ENCODE results near the gene POLR2H. TPM values are rescaled to one million over a fixed set of nuclear protein-coding genes. Genes with fewer than 3 reads are reported as not detected.
A peak's percentile ranks its signal among the peaks of the same experiment; 100 is the strongest.

POLR2H gene
- total and polyA plus RNA-seq, 10 of the 15 experiments (the other 5 are each of a cell fraction or from before 2014, with no cell fraction given), result 74.2 to 357 (median 143) TPM

DNA sequence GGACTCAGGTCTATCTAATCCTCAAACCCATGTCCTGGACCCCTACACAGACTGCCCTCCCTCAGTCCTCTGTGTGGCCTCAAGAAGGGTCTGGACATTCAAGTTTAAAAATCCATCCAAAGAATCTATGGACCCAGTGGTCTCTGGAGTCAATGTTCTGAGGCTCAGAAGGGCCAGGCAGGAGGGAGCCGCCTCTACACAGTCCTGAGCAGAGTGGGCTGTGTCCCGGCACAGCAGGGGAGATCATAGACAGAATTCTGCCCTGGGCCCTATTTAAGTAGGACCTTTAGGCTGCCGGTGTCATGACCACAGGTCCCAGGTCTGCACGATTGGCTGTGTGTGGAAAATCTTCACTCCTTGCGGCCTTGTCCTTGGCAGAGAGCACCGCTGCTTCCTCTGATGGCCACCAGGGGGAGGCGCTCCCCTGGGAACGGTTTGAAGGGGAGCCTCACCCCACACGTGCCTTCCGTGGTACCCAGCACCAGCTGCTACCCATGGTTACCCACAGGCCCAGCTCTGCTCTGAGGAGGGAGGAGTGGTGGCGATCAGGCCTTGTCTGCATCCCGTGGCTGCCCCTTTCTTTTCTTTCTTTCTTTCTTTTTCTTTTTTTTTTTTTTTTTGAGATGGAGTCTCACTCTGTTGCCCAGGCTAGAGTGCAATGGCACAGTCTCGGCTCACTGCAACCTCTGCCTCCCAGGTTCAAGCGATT, 56.3 kb downstream of the POLR2H start (continued):
- TF ChIP-seq, protein P1, sequence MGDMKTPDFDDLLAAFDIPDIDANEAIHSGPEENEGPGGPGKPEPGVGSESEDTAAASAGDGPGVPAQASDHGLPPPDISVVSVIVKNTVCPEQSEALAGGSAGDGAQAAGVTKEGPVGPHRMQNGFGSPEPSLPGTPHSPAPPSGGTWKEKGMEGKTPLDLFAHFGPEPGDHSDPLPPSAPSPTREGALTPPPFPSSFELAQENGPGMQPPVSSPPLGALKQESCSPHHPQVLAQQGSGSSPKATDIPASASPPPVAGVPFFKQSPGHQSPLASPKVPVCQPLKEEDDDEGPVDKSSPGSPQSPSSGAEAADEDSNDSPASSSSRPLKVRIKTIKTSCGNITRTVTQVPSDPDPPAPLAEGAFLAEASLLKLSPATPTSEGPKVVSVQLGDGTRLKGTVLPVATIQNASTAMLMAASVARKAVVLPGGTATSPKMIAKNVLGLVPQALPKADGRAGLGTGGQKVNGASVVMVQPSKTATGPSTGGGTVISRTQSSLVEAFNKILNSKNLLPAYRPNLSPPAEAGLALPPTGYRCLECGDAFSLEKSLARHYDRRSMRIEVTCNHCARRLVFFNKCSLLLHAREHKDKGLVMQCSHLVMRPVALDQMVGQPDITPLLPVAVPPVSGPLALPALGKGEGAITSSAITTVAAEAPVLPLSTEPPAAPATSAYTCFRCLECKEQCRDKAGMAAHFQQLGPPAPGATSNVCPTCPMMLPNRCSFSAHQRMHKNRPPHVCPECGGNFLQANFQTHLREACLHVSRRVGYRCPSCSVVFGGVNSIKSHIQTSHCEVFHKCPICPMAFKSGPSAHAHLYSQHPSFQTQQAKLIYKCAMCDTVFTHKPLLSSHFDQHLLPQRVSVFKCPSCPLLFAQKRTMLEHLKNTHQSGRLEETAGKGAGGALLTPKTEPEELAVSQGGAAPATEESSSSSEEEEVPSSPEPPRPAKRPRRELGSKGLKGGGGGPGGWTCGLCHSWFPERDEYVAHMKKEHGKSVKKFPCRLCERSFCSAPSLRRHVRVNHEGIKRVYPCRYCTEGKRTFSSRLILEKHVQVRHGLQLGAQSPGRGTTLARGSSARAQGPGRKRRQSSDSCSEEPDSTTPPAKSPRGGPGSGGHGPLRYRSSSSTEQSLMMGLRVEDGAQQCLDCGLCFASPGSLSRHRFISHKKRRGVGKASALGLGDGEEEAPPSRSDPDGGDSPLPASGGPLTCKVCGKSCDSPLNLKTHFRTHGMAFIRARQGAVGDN (IDR thresholded peaks at IDR 0.05), result no peak
- TF ChIP-seq JUND (IDR thresholded peaks at IDR 0.05; ENCODE audit: low read depth, low read length) (no peak), ATF2 (IDR thresholded peaks at IDR 0.05; ENCODE audit: low read length) (no peak)

Small RNA genes lying within 50 kb of the gene (small RNA-seq; reads per million reads assigned to genes)
- 990 reads per million, percentile 100 among the genes with 10 or more reads in this experiment for gene SNORD66

Other genes starting within 250 kb of the POLR2H start
Only the 7 nearest of the 16 such genes appear.
- not detected in 2 replicates for gene ECE2, start 85.7 kb upstream of the POLR2H start, total RNA-seq (2014; rRNA removed)
- gene ECE2, start 85.7 kb upstream of the POLR2H start, total RNA-seq (2014; rRNA removed; fragmentation: Illumina TruSeq; extraction: Trizol), result not detected in 2 replicates
- gene ECE2, start 85.7 kb upstream of the POLR2H start, total RNA-seq (2021), result not detected in 2 replicates
- not detected in 2 replicates for gene ECE2, start 85.7 kb upstream of the POLR2H start, polyA plus RNA-seq (2011; rRNA removed)
- not detected in 2 replicates for gene ECE2, start 85.7 kb upstream of the POLR2H start, polyA plus RNA-seq (2014; fragmentation: Illumina TruSeq; extraction: Trizol)
- not detected for gene ECE2, start 85.7 kb upstream of the POLR2H start, polyA plus RNA-seq (2014; fragmentation: Nextera tagmentation; extraction: Ambion mirVana)
- not detected in 2 replicates for gene ECE2, start 85.7 kb upstream of the POLR2H start, polyA plus RNA-seq (2014; rRNA removed)
- not detected for gene ECE2, start 85.7 kb upstream of the POLR2H start, polyA plus RNA-seq (2016; fragmentation: Nextera tagmentation; extraction: Ambion mirVana)
- gene PSMD2, start 62.5 kb upstream of the POLR2H start, total RNA-seq (2014; rRNA removed), result 247 and 268 TPM in 2 replicates
- gene PSMD2, start 62.5 kb upstream of the POLR2H start, total RNA-seq (2014; rRNA removed; fragmentation: Illumina TruSeq; extraction: Trizol), result 167 and 176 TPM in 2 replicates
- gene PSMD2, start 62.5 kb upstream of the POLR2H start, total RNA-seq (2021), result 225 and 235 TPM in 2 replicates
- 94.2 and 168 TPM in 2 replicates for gene PSMD2, start 62.5 kb upstream of the POLR2H start, polyA plus RNA-seq (2011; rRNA removed)
- gene PSMD2, start 62.5 kb upstream of the POLR2H start, polyA plus RNA-seq (2014; fragmentation: Illumina TruSeq; extraction: Trizol), result 144 and 205 TPM in 2 replicates
- 100 to 1,000 TPM; 103 to 111 TPM for gene PSMD2, start 62.5 kb upstream of the POLR2H start, polyA plus RNA-seq (2014; fragmentation: Nextera tagmentation; extraction: Ambion mirVana)
- 188 and 189 TPM in 2 replicates for gene PSMD2, start 62.5 kb upstream of the POLR2H start, polyA plus RNA-seq (2014; rRNA removed)
- 100 to 1,000 TPM; 471 to 515 TPM for gene PSMD2, start 62.5 kb upstream of the POLR2H start, polyA plus RNA-seq (2016; fragmentation: Nextera tagmentation; extraction: Ambion mirVana)
- 228 and 252 TPM in 2 replicates for gene EIF4G1, start 47.1 kb upstream of the POLR2H start, total RNA-seq (2014; rRNA removed)
- gene EIF4G1, start 47.1 kb upstream of the POLR2H start, total RNA-seq (2014; rRNA removed; fragmentation: Illumina TruSeq; extraction: Trizol), result 122 and 128 TPM in 2 replicates
- gene EIF4G1, start 47.1 kb upstream of the POLR2H start, total RNA-seq (2021), result 454 and 462 TPM in 2 replicates
- gene EIF4G1, start 47.1 kb upstream of the POLR2H start, polyA plus RNA-seq (2011; rRNA removed), result 62.1 and 222 TPM in 2 replicates
- gene EIF4G1, start 47.1 kb upstream of the POLR2H start, polyA plus RNA-seq (2014; fragmentation: Illumina TruSeq; extraction: Trizol), result 153 and 254 TPM in 2 replicates
- gene EIF4G1, start 47.1 kb upstream of the POLR2H start, polyA plus RNA-seq (2014; fragmentation: Nextera tagmentation; extraction: Ambion mirVana), result 10 to 100 TPM in 1 of 2 experiments, 1 to 10 TPM in 1; 5.7 to 12.9 TPM
- 210 and 265 TPM in 2 replicates for gene EIF4G1, start 47.1 kb upstream of the POLR2H start, polyA plus RNA-seq (2014; rRNA removed)
- gene EIF4G1, start 47.1 kb upstream of the POLR2H start, polyA plus RNA-seq (2016; fragmentation: Nextera tagmentation; extraction: Ambion mirVana), result 100 to 1,000 TPM; 281 to 283 TPM
- 4.0 and 4.5 TPM in 2 replicates for gene FAM131A, start 24.1 kb upstream of the POLR2H start, total RNA-seq (2014; rRNA removed)
- gene FAM131A, start 24.1 kb upstream of the POLR2H start, total RNA-seq (2014; rRNA removed; fragmentation: Illumina TruSeq; extraction: Trizol), result 1.4 and 1.9 TPM in 2 replicates
- gene FAM131A, start 24.1 kb upstream of the POLR2H start, total RNA-seq (2021), result 3.0 and 5.0 TPM in 2 replicates
- gene FAM131A, start 24.1 kb upstream of the POLR2H start, polyA plus RNA-seq (2011; rRNA removed), result 0.17 and 0.42 TPM in 2 replicates
- 0.74 and 1.4 TPM in 2 replicates for gene FAM131A, start 24.1 kb upstream of the POLR2H start, polyA plus RNA-seq (2014; fragmentation: Illumina TruSeq; extraction: Trizol)
- under 1 TPM; 0.31 to 0.47 TPM for gene FAM131A, start 24.1 kb upstream of the POLR2H start, polyA plus RNA-seq (2014; fragmentation: Nextera tagmentation; extraction: Ambion mirVana)
- gene FAM131A, start 24.1 kb upstream of the POLR2H start, polyA plus RNA-seq (2014; rRNA removed), result 4.5 and 5.1 TPM in 2 replicates
- gene FAM131A, start 24.1 kb upstream of the POLR2H start, polyA plus RNA-seq (2016; fragmentation: Nextera tagmentation; extraction: Ambion mirVana), result 1 to 10 TPM; 1.0 to 1.7 TPM
- gene CLCN2, start 105 bp upstream of the POLR2H start, total RNA-seq (2014; rRNA removed), result 1.4 and 1.5 TPM in 2 replicates
- gene CLCN2, start 105 bp upstream of the POLR2H start, total RNA-seq (2014; rRNA removed; fragmentation: Illumina TruSeq; extraction: Trizol), result 0.85 and 1.0 TPM in 2 replicates
- 1.7 and 2.6 TPM in 2 replicates for gene CLCN2, start 105 bp upstream of the POLR2H start, total RNA-seq (2021)
- 0.22 and 0.80 TPM in 2 replicates for gene CLCN2, start 105 bp upstream of the POLR2H start, polyA plus RNA-seq (2011; rRNA removed)
- 0.89 and 1.1 TPM in 2 replicates for gene CLCN2, start 105 bp upstream of the POLR2H start, polyA plus RNA-seq (2014; fragmentation: Illumina TruSeq; extraction: Trizol)
- under 1 TPM in 1 of 2 experiments, not detected in 1; 0.13 TPM for gene CLCN2, start 105 bp upstream of the POLR2H start, polyA plus RNA-seq (2014; fragmentation: Nextera tagmentation; extraction: Ambion mirVana)
- gene CLCN2, start 105 bp upstream of the POLR2H start, polyA plus RNA-seq (2014; rRNA removed), result 2.4 and 2.5 TPM in 2 replicates
- under 1 TPM; 0.73 to 0.79 TPM for gene CLCN2, start 105 bp upstream of the POLR2H start, polyA plus RNA-seq (2016; fragmentation: Nextera tagmentation; extraction: Ambion mirVana)
- gene THPO, start 16.5 kb downstream of the POLR2H start, total RNA-seq (2014; rRNA removed), result not detected in 2 replicates
- gene THPO, start 16.5 kb downstream of the POLR2H start, total RNA-seq (2014; rRNA removed; fragmentation: Illumina TruSeq; extraction: Trizol), result not detected in 2 replicates
- not detected in 2 replicates for gene THPO, start 16.5 kb downstream of the POLR2H start, total RNA-seq (2021)
- gene THPO, start 16.5 kb downstream of the POLR2H start, polyA plus RNA-seq (2011; rRNA removed), result not detected in 2 replicates
- gene THPO, start 16.5 kb downstream of the POLR2H start, polyA plus RNA-seq (2014; fragmentation: Illumina TruSeq; extraction: Trizol), result not detected in 2 replicates
- gene THPO, start 16.5 kb downstream of the POLR2H start, polyA plus RNA-seq (2014; fragmentation: Nextera tagmentation; extraction: Ambion mirVana), result not detected
- gene THPO, start 16.5 kb downstream of the POLR2H start, polyA plus RNA-seq (2014; rRNA removed), result not detected in 2 replicates
- not detected for gene THPO, start 16.5 kb downstream of the POLR2H start, polyA plus RNA-seq (2016; fragmentation: Nextera tagmentation; extraction: Ambion mirVana)
- not detected in 2 replicates for gene CHRD, start 18.3 kb downstream of the POLR2H start, total RNA-seq (2014; rRNA removed)
- gene CHRD, start 18.3 kb downstream of the POLR2H start, total RNA-seq (2014; rRNA removed; fragmentation: Illumina TruSeq; extraction: Trizol), result not detected in 2 replicates
- gene CHRD, start 18.3 kb downstream of the POLR2H start, total RNA-seq (2021), result 0.32 TPM in 1 of 2 replicates, not detected in the other
- gene CHRD, start 18.3 kb downstream of the POLR2H start, polyA plus RNA-seq (2011; rRNA removed), result not detected in 2 replicates
- gene CHRD, start 18.3 kb downstream of the POLR2H start, polyA plus RNA-seq (2014; fragmentation: Illumina TruSeq; extraction: Trizol), result not detected in 2 replicates
- gene CHRD, start 18.3 kb downstream of the POLR2H start, polyA plus RNA-seq (2014; fragmentation: Nextera tagmentation; extraction: Ambion mirVana), result not detected
- not detected in 2 replicates for gene CHRD, start 18.3 kb downstream of the POLR2H start, polyA plus RNA-seq (2014; rRNA removed)
- gene CHRD, start 18.3 kb downstream of the POLR2H start, polyA plus RNA-seq (2016; fragmentation: Nextera tagmentation; extraction: Ambion mirVana), result not detected

All from GM12878 (cell line).